Neuronal stem cell (in vitro differentiated cells): Measurements from ENCODE around the gene ZNF385B.
A peak's percentile ranks its signal among the peaks of the same experiment; 100 is the strongest.

ENCODE experiments used
- DNase-seq: peaks from one replicate; pipeline ENCODE4 v3.0.0-alpha.2; 2013; ENCODE audit warnings: low spot score
- H2AFZ ChIP-seq: one replicate; pipeline ENCODE4 v1.6.1; 2013; ENCODE audit warnings: mild to moderate bottlenecking, low read length, inconsistent platforms
- H2AK5ac ChIP-seq: 2 replicates; pipeline ENCODE4 v1.6.1; 2013; ENCODE audit warnings: low read depth, mild to moderate bottlenecking, inconsistent platforms, low read length, moderate library complexity, mixed read lengths
- H2BK120ac ChIP-seq: 2 replicates; pipeline ENCODE4 v1.6.1; 2013; ENCODE audit warnings: low read depth, mild to moderate bottlenecking, inconsistent platforms, low read length, moderate library complexity, mixed read lengths
- H2BK12ac ChIP-seq: one replicate; pipeline ENCODE4 v1.6.1; 2013; ENCODE audit warnings: low read length, inconsistent platforms
- H2BK15ac ChIP-seq: 2 replicates; pipeline ENCODE4 v1.6.1; 2013; ENCODE audit warnings: mild to moderate bottlenecking, low read length, inconsistent platforms, mixed read lengths
- H2BK5ac ChIP-seq: one replicate; pipeline ENCODE4 v1.6.1; 2013; ENCODE audit warnings: inconsistent platforms, mild to moderate bottlenecking, low read length, moderate library complexity
- H3K14ac ChIP-seq: one replicate; pipeline ENCODE4 v1.6.1; 2013; ENCODE audit warnings: low read length, inconsistent platforms
- H3K18ac ChIP-seq: 2 replicates; pipeline ENCODE4 v1.6.1; 2013; ENCODE audit warnings: low read length, inconsistent platforms
- H3K23ac ChIP-seq: 2 replicates; pipeline ENCODE4 v1.6.1; 2013; ENCODE audit warnings: low read depth, mild to moderate bottlenecking, mixed read lengths, low read length, inconsistent platforms; ENCODE audit not compliant: poor library complexity
- H3K27ac ChIP-seq: replicated peaks from 3 replicates; pipeline ENCODE4 v1.5.1; 2013; ENCODE audit warnings: low read length, inconsistent platforms
- H3K27me3 ChIP-seq, 3 experiments: 2 replicates each; pipeline ENCODE4 v1.6.1; 2013; ENCODE audit warnings: low read length in 3 of 3, mild to moderate bottlenecking in 2 of 3, inconsistent platforms in 1 of 3, low read depth in 1 of 3, mixed read lengths in 1 of 3, moderate library complexity in 1 of 3; ENCODE audit not compliant: control insufficient read depth in 3 of 3, insufficient read depth in 3 of 3
- H3K36me3 ChIP-seq, 2 donors: replicated peaks in 1 of 2; 2 replicates each; pipeline ENCODE4 v1.6.1; 2013; ENCODE audit warnings: low read length in 2 of 2; ENCODE audit not compliant: control insufficient read depth in 2 of 2, insufficient read depth in 2 of 2
- H3K4ac ChIP-seq: 2 replicates; pipeline ENCODE4 v1.6.1; 2013; ENCODE audit warnings: inconsistent platforms, mild to moderate bottlenecking, low read length, moderate library complexity
- H3K4me1 ChIP-seq, 2 donors: 1 replicate in 1 of 2; 2 replicates in 1 of 2; pipeline ENCODE4 v1.6.1; 2013; ENCODE audit warnings: low read length in 2 of 2, low read depth in 1 of 2; ENCODE audit not compliant: control insufficient read depth in 2 of 2, insufficient read depth in 1 of 2
- H3K4me2 ChIP-seq: one replicate; pipeline ENCODE4 v1.6.1; 2013; ENCODE audit warnings: mild to moderate bottlenecking, low read length, inconsistent platforms; ENCODE audit not compliant: insufficient read depth, poor library complexity, severe bottlenecking
- H3K4me3 ChIP-seq, 2 donors: 2 replicates each; pipeline ENCODE4 v1.5.1; 2013; ENCODE audit warnings: low read length in 2 of 2, mild to moderate bottlenecking in 2 of 2, inconsistent platforms in 1 of 2, moderate library complexity in 1 of 2
- H3K79me1 ChIP-seq: one replicate; pipeline ENCODE4 v1.6.1; 2013; ENCODE audit warnings: low read depth, mild to moderate bottlenecking, inconsistent platforms, low read length, moderate library complexity
- H3K9ac ChIP-seq: one replicate; pipeline ENCODE4 v1.6.1; 2013; ENCODE audit warnings: mild to moderate bottlenecking, low read depth, low read length, inconsistent platforms; ENCODE audit not compliant: poor library complexity
- H3K9me3 ChIP-seq, 2 donors: replicated peaks in 1 of 2; 2 replicates each; pipeline versions ENCODE3 to v1.6.1; 2013; ENCODE audit warnings: low read length in 2 of 2, mild to moderate bottlenecking in 2 of 2, inconsistent platforms in 1 of 2, low read depth in 1 of 2, mixed read lengths in 1 of 2, moderate library complexity in 1 of 2; ENCODE audit not compliant: control insufficient read depth in 2 of 2, insufficient read depth in 1 of 2
- H4K8ac ChIP-seq: one replicate; pipeline ENCODE4 v1.6.1; 2013; ENCODE audit warnings: low read depth, mild to moderate bottlenecking, inconsistent platforms, low read length, moderate library complexity
- H4K91ac ChIP-seq: one replicate; pipeline ENCODE4 v1.6.1; 2013; ENCODE audit warnings: low read length, low read depth, mild to moderate bottlenecking, inconsistent platforms; ENCODE audit not compliant: poor library complexity
- WGBS, 2 donors: extraction: QIAGEN DNeasy Blood & Tissue Kit; methylation state at CpG; one replicate each; pipeline ENCODE4 v1.1.7; 2013; ENCODE audit warnings: missing lambda C conversion rate in 2 of 2, mixed read lengths in 1 of 2; ENCODE audit not compliant: insufficient read length in 2 of 2, insufficient replicate concordance in 1 of 2; ENCODE audit errors: extremely low coverage in 2 of 2; 5-methylcytosine and 5-hydroxymethylcytosine counted together

The ZNF385B gene

DNA sequence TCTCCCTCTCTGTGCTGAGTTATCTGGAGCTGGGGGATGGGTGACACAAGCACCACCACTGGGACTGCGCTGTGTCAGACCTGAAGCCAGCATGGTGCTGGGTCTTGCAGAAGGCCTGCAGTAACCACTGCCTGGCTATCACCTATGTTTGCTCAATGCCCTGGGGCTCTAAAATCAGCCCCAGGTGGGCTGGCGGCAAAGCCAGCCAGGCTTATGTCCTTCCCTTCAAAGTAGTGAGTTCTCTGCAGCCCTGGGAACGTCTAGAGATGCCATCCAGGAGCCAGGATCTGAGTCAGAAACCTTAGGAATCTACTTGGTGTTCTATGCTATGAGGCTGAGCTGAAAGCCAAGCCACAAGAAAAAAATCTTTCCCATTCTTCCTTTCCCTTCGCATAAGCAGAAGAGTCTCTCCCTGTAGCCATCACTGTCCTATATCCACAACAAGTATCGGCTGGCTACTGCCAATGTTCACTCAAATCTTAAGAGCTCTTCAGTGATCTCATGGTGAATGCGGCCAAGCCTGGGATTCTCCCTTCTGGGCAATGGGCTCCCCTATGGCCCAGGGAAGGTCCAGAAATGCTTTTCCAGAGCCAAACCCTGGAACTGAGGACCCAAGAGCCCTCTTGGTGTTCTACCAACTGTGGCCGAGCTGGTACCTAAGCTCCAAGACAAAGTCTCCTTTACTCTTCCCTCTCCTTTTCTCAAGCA is 248.7 kb downstream of the ZNF385B start:
- H4K8ac ChIP-seq = no peak overlapping the region
- no peaks in the 10 kb centered on the region for H3K27me3 ChIP-seq
- H3K14ac ChIP-seq = no peak overlapping the region
- no peak overlapping the region for H3K18ac ChIP-seq
- no peak overlapping the region for H3K27ac ChIP-seq
- H2BK5ac ChIP-seq = no peak overlapping the region
- peaks cover 0 to 3% of the 10 kb centered on the region in 2 donors for H3K36me3 ChIP-seq
- no peak overlapping the region for H2AFZ ChIP-seq
- H4K91ac ChIP-seq = no peak overlapping the region
- no peak for DNase-seq
- H2BK120ac ChIP-seq = no peak overlapping the region
- H2BK12ac ChIP-seq = no peak overlapping the region
- no peaks in the 10 kb centered on the region for H3K9me3 ChIP-seq
- peak overlapping the region in 1 of 2 donors; percentile 28 for H3K4me3 ChIP-seq
- no peaks in the 10 kb centered on the region for H3K79me1 ChIP-seq
- H3K4me1 ChIP-seq = peaks cover 0 to 4% of the 10 kb centered on the region in 2 donors
- H3K23ac ChIP-seq = no peak overlapping the region
- H2BK15ac ChIP-seq = no peak overlapping the region
- H3K4ac ChIP-seq = no peak overlapping the region
- WGBS, 2 donors = no CpG with 5 or more reads among the region's 7 CpGs
- H3K9ac ChIP-seq = no peak overlapping the region
- no peak overlapping the region for H3K4me2 ChIP-seq
- no peak overlapping the region for H2AK5ac ChIP-seq

DNA sequence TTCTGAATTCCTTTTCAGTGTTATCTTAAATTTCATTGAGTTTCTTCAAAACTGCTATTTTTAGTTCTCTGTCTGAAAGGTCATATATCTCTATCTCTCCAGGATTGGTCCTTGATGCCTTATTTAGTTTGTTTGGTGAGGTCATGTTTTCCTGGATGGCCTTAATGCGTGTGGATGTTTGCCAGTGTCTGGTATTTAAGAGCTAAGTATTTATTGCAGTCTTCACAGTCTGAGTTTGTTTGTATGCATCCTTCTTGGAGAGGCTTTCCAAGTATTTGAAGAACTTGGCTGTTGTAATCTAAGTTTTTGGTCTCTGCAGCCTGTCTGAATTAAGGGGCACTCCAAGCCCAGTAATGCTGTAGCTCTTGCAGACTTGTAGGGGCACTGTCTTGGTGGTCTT is 249.3 kb downstream of the ZNF385B start:
- H3K9me3 ChIP-seq = no peaks in the 10 kb centered on the region
- no peak overlapping the region for H2AK5ac ChIP-seq
- H2BK5ac ChIP-seq = no peak overlapping the region
- no peak overlapping the region for H3K4ac ChIP-seq
- H3K4me3 ChIP-seq = no peak overlapping the region
- H3K27ac ChIP-seq = no peak overlapping the region
- H2AFZ ChIP-seq = no peak overlapping the region
- H4K8ac ChIP-seq = no peak overlapping the region
- H3K36me3 ChIP-seq = peaks cover 0 to 3% of the 10 kb centered on the region in 2 donors
- no peak overlapping the region for H3K18ac ChIP-seq
- H3K14ac ChIP-seq = no peak overlapping the region
- H3K79me1 ChIP-seq = no peaks in the 10 kb centered on the region
- no peak overlapping the region for H3K23ac ChIP-seq
- no peak overlapping the region for H2BK15ac ChIP-seq
- no peak for DNase-seq
- peaks cover 0 to 4% of the 10 kb centered on the region in 2 donors for H3K4me1 ChIP-seq
- H2BK120ac ChIP-seq = no peak overlapping the region
- WGBS, 2 donors = no CpG with 5 or more reads among the region's 1 CpG
- no peak overlapping the region for H4K91ac ChIP-seq
- no peak overlapping the region for H2BK12ac ChIP-seq
- no peaks in the 10 kb centered on the region for H3K27me3 ChIP-seq
- H3K4me2 ChIP-seq = no peak overlapping the region
- no peak overlapping the region for H3K9ac ChIP-seq

DNA sequence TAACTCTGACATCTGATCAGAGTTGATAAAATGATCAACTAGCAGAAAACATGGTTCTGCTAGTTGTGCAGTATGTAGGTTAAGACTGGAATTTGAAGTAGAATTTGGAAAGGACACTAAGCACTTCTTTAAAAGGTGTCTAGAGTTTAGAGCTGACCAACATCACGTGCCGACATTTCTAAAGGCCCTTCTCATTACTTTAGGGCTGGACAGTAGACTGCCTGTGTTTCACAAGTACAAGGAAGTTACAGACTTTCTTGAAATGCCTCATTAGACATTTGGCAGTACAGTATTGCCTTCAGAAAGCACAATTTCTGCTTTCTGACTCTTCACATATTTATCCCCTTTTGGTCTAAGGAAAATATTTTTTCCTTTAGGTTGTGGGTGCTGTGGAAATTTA is 255.3 kb downstream of the ZNF385B start:
- Histone ChIP-seq H3K9me3 (no peaks in the 10 kb centered on the region), H3K4ac (no peak overlapping the region), H2BK12ac (no peak overlapping the region), H3K4me1 (peaks cover 0 to 4% of the 10 kb centered on the region in 2 donors), H3K14ac (no peak overlapping the region), H4K91ac (no peak overlapping the region), H3K4me3 (no peak overlapping the region), H2BK15ac (no peak overlapping the region), H3K18ac (no peak overlapping the region), H3K4me2 (no peak overlapping the region), H2BK5ac (no peak overlapping the region), H3K79me1 (no peaks in the 10 kb centered on the region), H3K27me3 (no peaks in the 10 kb centered on the region), H4K8ac (no peak overlapping the region), H2AK5ac (no peak overlapping the region), H2BK120ac (no peak overlapping the region), H3K23ac (no peak overlapping the region), H3K27ac (no peak overlapping the region), H3K9ac (no peak overlapping the region), H3K36me3 (no peaks in the 10 kb centered on the region), H2AFZ (no peak overlapping the region)
- WGBS, 2 donors = no CpG with 5 or more reads among the region's 2 CpGs
- DNase-seq = no peak

DNA sequence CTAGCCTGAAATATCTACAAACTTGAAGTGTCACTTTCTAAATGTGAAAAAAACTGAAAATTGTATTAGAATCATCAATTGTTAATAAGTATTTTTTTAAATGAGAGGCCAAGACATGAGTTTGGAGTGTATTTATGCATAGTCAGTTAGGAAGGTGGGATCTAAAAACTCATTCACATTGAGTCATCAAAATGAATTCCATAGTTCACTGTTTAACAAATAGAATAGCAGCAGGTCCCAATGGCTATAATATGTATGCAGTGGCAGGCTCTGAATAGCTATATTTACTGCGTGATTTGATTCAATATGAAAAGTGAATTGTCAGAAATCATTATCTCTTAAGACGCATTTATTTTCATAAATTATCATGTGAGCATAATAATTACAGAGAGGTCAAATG is 256.1 kb downstream of the ZNF385B start:
- no CpG with 5 or more reads among the region's 2 CpGs for WGBS, 2 donors
- no peak for DNase-seq
- H3K14ac ChIP-seq = no peak overlapping the region
- no peak overlapping the region for H2BK12ac ChIP-seq
- H3K27ac ChIP-seq = no peak overlapping the region
- H4K91ac ChIP-seq = no peak overlapping the region
- H3K4ac ChIP-seq = no peak overlapping the region
- no peak overlapping the region for H2AFZ ChIP-seq
- no peak overlapping the region for H2AK5ac ChIP-seq
- no peak overlapping the region for H2BK120ac ChIP-seq
- no peaks in the 10 kb centered on the region for H3K27me3 ChIP-seq
- H3K4me2 ChIP-seq = no peak overlapping the region
- no peak overlapping the region for H2BK5ac ChIP-seq
- no peak overlapping the region for H2BK15ac ChIP-seq
- H3K18ac ChIP-seq = no peak overlapping the region
- H3K4me3 ChIP-seq = no peak overlapping the region
- no peaks in the 10 kb centered on the region for H3K36me3 ChIP-seq
- no peak overlapping the region for H3K23ac ChIP-seq
- H3K4me1 ChIP-seq = peaks cover 0 to 4% of the 10 kb centered on the region in 2 donors
- no peak overlapping the region for H3K9ac ChIP-seq
- no peaks in the 10 kb centered on the region for H3K9me3 ChIP-seq
- H4K8ac ChIP-seq = no peak overlapping the region
- no peaks in the 10 kb centered on the region for H3K79me1 ChIP-seq
